Upper lobe of left lung (tissue), 6 donors: ENCODE results near the gene UTS2B. TPM values are rescaled to one million over a fixed set of nuclear protein-coding genes. Genes with fewer than 3 reads are reported as not detected.

ENCODE experiments used
- ATAC-seq, 2 donors: fragments of 200-7000 bp; cut with Tn5 transposase; one replicate each; pipeline ENCODE4 v1.9.1; 2022; ENCODE audit warnings: mild to moderate bottlenecking in 2 of 2, moderate library complexity in 2 of 2; ENCODE audit not compliant: low FRiP score in 2 of 2
- DNase-seq, 2 donors: peaks; one replicate each; pipeline ENCODE4 v3.0.0-alpha.2; 2019 to 2020
- H3K27ac ChIP-seq, 4 donors: fragments of 200-600 bp; sonication (generic); one replicate each; pipeline ENCODE4 v1.5.1; 2016 to 2019
- H3K27me3 ChIP-seq, 4 donors: fragments of 200-600 bp; sonication (generic); one replicate each; pipeline ENCODE4 v1.5.1; 2017 to 2019
- H3K36me3 ChIP-seq, 4 donors: fragments of 200-600 bp; sonication (generic); one replicate each; pipeline ENCODE4 v1.5.1; 2016 to 2019
- H3K4me1 ChIP-seq, 4 donors: fragments of 200-600 bp; sonication (generic); one replicate each; pipeline ENCODE4 v1.5.1; 2018 to 2019
- H3K4me3 ChIP-seq, 4 donors: fragments of 200-600 bp; sonication (generic); one replicate each; pipeline ENCODE4 v1.5.1; 2017 to 2019; ENCODE audit warnings: mild to moderate bottlenecking in 2 of 4, moderate library complexity in 1 of 4
- H3K9me3 ChIP-seq, 4 donors: fragments of 200-600 bp; sonication (generic); one replicate each; pipeline ENCODE4 v1.5.1; 2018 to 2019
- CTCF ChIP-seq, 6 experiments: fragments of 450-650 bp in 4 of 6; fragments of 200-600 bp in 2 of 6; sonication (generic) in 2 of 6; IDR thresholded peaks; one replicate each; pipeline ENCODE4 v1.5.1; 2016 to 2019; ENCODE audit warnings: antibody characterized with exemption in 6 of 6
- EP300 ChIP-seq, 4 donors: sonication (generic); formaldehyde crosslinking; IDR thresholded peaks; one replicate each; pipeline ENCODE4 v1.5.1; 2017; ENCODE audit warnings: antibody characterized with exemption in 4 of 4, control low read depth in 2 of 4
- POLR2A ChIP-seq, 4 donors: fragments of 450-650 bp; IDR thresholded peaks; one replicate each; pipeline ENCODE4 v1.5.1; 2016 to 2017; ENCODE audit warnings: antibody characterized with exemption in 4 of 4, mild to moderate bottlenecking in 2 of 4
- POLR2AphosphoS5 ChIP-seq, 2 donors: sonication (generic); formaldehyde crosslinking; IDR thresholded peaks; one replicate each; pipeline ENCODE4 v1.5.1; 2017; ENCODE audit warnings: antibody characterized with exemption in 2 of 2
- WGBS, 2 donors: methylation state at CpG; one replicate each; pipeline ENCODE4 v1.1.5; 2017 to 2018; 5-methylcytosine and 5-hydroxymethylcytosine counted together
- total RNA-seq, 6 donors: library from RNA; depleted of rRNA in 4 of 6; stranded (reverse); fragments of >200 nt in 4 of 6; gene quantifications; one replicate each; pipeline versions ENCODE4 v1.1.0 to v1.2.1, GENCODE V29; 2016 to 2021
- donor health status: DM: no; HTN: no; CAD: no; lungs with moderate emphysema.
- donor health status: DM: no; HTN: yes; CAD: no; lungs with severe emphysema.

UTS2B gene
- total RNA-seq, 6 donors from 2014 or later = 0.37 to 0.98 (median 0.74) TPM; not detected in 3

- TF ChIP-seq POLR2AphosphoS5 (IDR thresholded peaks at IDR 0.05) (no peak), EP300 (IDR thresholded peaks at IDR 0.05) (no peak), CTCF (IDR thresholded peaks at IDR 0.05) (no peak), POLR2A (IDR thresholded peaks at IDR 0.05) (no peak)
- no peak for DNase-seq
Measured at GRCh38 chr3:191227541-191227940, 102.8 kb downstream of the UTS2B start.

GRCh38 chr3:191221638-191222037 is 108.7 kb downstream of the UTS2B start:
- Histone ChIP-seq H3K27me3 (no peaks in the 10 kb centered on the region), H3K36me3 (no peaks in the 10 kb centered on the region), H3K27ac (no peak overlapping the region), H3K4me3 (no peak overlapping the region), H3K9me3 (no peaks in the 10 kb centered on the region), H3K4me1 (no peaks in the 10 kb centered on the region)
- ATAC-seq (no peak), DNase-seq (no peak)
- WGBS, 2 donors = 100% methylated on average over 1 of the region's 1 CpG
- TF ChIP-seq POLR2A (IDR thresholded peaks at IDR 0.05) = no peak
- TF ChIP-seq EP300 (IDR thresholded peaks at IDR 0.05) = no peak

More at GRCh38 chr3:191227541-191227940, 102.8 kb downstream of the UTS2B start:
- 73 to 76% methylated on average over 5 of the region's 5 CpGs for WGBS, 2 donors
- no peaks in the 10 kb centered on the region for H3K36me3 ChIP-seq
- no peaks in the 10 kb centered on the region for H3K4me1 ChIP-seq
- no peaks in the 10 kb centered on the region for H3K9me3 ChIP-seq
- no peak for ATAC-seq
- H3K27ac ChIP-seq = no peak overlapping the region
- H3K27me3 ChIP-seq = no peaks in the 10 kb centered on the region
- no peak overlapping the region for H3K4me3 ChIP-seq

- 85 to 87% methylated on average over 5 of the region's 5 CpGs for WGBS, 2 donors
- DNase-seq (no peak), ATAC-seq (no peak)
- Histone ChIP-seq H3K4me1 (no peaks in the 10 kb centered on the region), H3K9me3 (no peaks in the 10 kb centered on the region), H3K36me3 (no peaks in the 10 kb centered on the region), H3K27me3 (no peaks in the 10 kb centered on the region), H3K4me3 (no peak overlapping the region), H3K27ac (no peak overlapping the region)
- TF ChIP-seq POLR2AphosphoS5 (IDR thresholded peaks at IDR 0.05) (no peak), CTCF (IDR thresholded peaks at IDR 0.05) (no peak), POLR2A (IDR thresholded peaks at IDR 0.05) (no peak), EP300 (IDR thresholded peaks at IDR 0.05) (no peak)
Measured at GRCh38 chr3:191220908-191221307, 109.4 kb downstream of the UTS2B start.

GRCh38 chr3:191217301-191217700 is 113.0 kb downstream of the UTS2B start:
- Histone ChIP-seq H3K27ac (no peak overlapping the region), H3K9me3 (no peaks in the 10 kb centered on the region), H3K4me1 (no peaks in the 10 kb centered on the region), H3K27me3 (no peaks in the 10 kb centered on the region), H3K36me3 (no peaks in the 10 kb centered on the region), H3K4me3 (no peak overlapping the region)
- DNase-seq (no peak), ATAC-seq (no peak)
- 73 to 96% methylated on average over 1 of the region's 1 CpG for whole genome bisulfite sequencing, 2 donors
- TF ChIP-seq POLR2A (IDR thresholded peaks at IDR 0.05) (no peak), CTCF (IDR thresholded peaks at IDR 0.05) (no peak), EP300 (IDR thresholded peaks at IDR 0.05) (no peak), POLR2AphosphoS5 (IDR thresholded peaks at IDR 0.05) (no peak)

Other genes starting within 250 kb of the UTS2B start
- not detected for gene OSTN, start 131.3 kb downstream of the UTS2B start, total RNA-seq
- gene CCDC50, start 1.1 kb downstream of the UTS2B start, total RNA-seq = 10 to 100 TPM; 54.7 to 99.8 (median 72.5) TPM
- not detected for gene PYDC2, start 130.6 kb upstream of the UTS2B start, total RNA-seq